SK-N-SH treated with all-trans-retinoic acid at 6 μM for 48 hours (cell line): ENCODE results near the gene LAMA1.

Source experiments
- ATAC-seq: fragments of 200-7000 bp; cut with Tn5 transposase; 3 replicates; pipeline ENCODE4 v1.9.1; 2020; ENCODE audit warnings: mild to moderate bottlenecking, moderate library complexity
- ARNTL ChIP-seq: fragments of 450-650 bp; formaldehyde crosslinking; IDR thresholded peaks from 2 replicates; pipeline ENCODE4 v1.5.0; 2020; ENCODE audit warnings: low read depth, mild to moderate bottlenecking, moderate library complexity, borderline replicate concordance
- BACH2 ChIP-seq: fragments of 250-450 bp; sonication (Bioruptor Pico); IDR thresholded peaks from 2 replicates; pipeline ENCODE4 v1.9.0; 2021; ENCODE audit warnings: mild to moderate bottlenecking, borderline replicate concordance
- CSDC2 ChIP-seq: fragments of 250-450 bp; sonication (Bioruptor Pico); IDR thresholded peaks from 2 replicates; pipeline ENCODE4 v1.5.0; 2020; ENCODE audit warnings: mild to moderate bottlenecking, moderate library complexity
- ESRRG ChIP-seq: fragments of 250-450 bp; sonication (Bioruptor Pico); IDR thresholded peaks from 2 replicates; pipeline ENCODE4 v1.6.1; 2021; ENCODE audit warnings: mild to moderate bottlenecking
- ISL1 ChIP-seq: fragments of 250-450 bp; sonication (Bioruptor Pico); IDR thresholded peaks from 2 replicates; pipeline ENCODE4 v2.1.2; 2022; ENCODE audit warnings: mild to moderate bottlenecking, moderate library complexity
- PATZ1 ChIP-seq: fragments of 250-450 bp; sonication (Bioruptor Pico); IDR thresholded peaks from 2 replicates; pipeline ENCODE4 v1.8.0; 2020; ENCODE audit warnings: mild to moderate bottlenecking, moderate library complexity, borderline replicate concordance
- PPARA ChIP-seq: fragments of 250-450 bp; sonication (Bioruptor Pico); IDR thresholded peaks from 2 replicates; pipeline ENCODE4 v1.5.0; 2020; ENCODE audit warnings: mild to moderate bottlenecking, borderline replicate concordance
- RARB ChIP-seq: fragments of 250-450 bp; sonication (Bioruptor Pico); IDR thresholded peaks from 2 replicates; pipeline ENCODE4 v1.8.0; 2021; ENCODE audit warnings: mild to moderate bottlenecking, moderate library complexity
- SNAI2 ChIP-seq: fragments of 250-450 bp; sonication (Bioruptor Pico); IDR thresholded peaks from 2 replicates; pipeline ENCODE4 v1.5.0; 2020; ENCODE audit warnings: mild to moderate bottlenecking, moderate library complexity
- TCF4 ChIP-seq: fragments of 250-450 bp; sonication (Bioruptor Pico); IDR thresholded peaks from 2 replicates; pipeline ENCODE4 v1.8.0; 2021; ENCODE audit warnings: mild to moderate bottlenecking, moderate library complexity, borderline replicate concordance
- TOX ChIP-seq: fragments of 250-450 bp; sonication (Bioruptor Pico); IDR thresholded peaks from 2 replicates; pipeline ENCODE4 v1.8.0; 2021; ENCODE audit warnings: mild to moderate bottlenecking, moderate library complexity, borderline replicate concordance
- ZC3H10 ChIP-seq: fragments of 250-450 bp; sonication (Bioruptor Pico); IDR thresholded peaks from 2 replicates; pipeline ENCODE4 v1.5.1; 2021; ENCODE audit warnings: mild to moderate bottlenecking, moderate library complexity
- ZFP3 ChIP-seq: fragments of 250-450 bp; sonication (Bioruptor Pico); IDR thresholded peaks from 2 replicates; pipeline ENCODE4 v1.5.0; 2020; ENCODE audit warnings: mild to moderate bottlenecking, moderate library complexity
- ZFP30 ChIP-seq: fragments of 450-650 bp; formaldehyde crosslinking; IDR thresholded peaks from 2 replicates; pipeline ENCODE4 v1.5.0; 2022; ENCODE audit warnings: mild to moderate bottlenecking, moderate library complexity
- ZNF565 ChIP-seq: fragments of 450-650 bp; formaldehyde crosslinking; conservative IDR thresholded peaks from 2 replicates; pipeline ENCODE4 v1.5.0; 2020; ENCODE audit warnings: low read depth, mild to moderate bottlenecking, moderate library complexity
- ZNF70 ChIP-seq: fragments of 450-650 bp; formaldehyde crosslinking; IDR thresholded peaks from 2 replicates; pipeline ENCODE4 v1.5.0; 2020; ENCODE audit warnings: mild to moderate bottlenecking, moderate library complexity
- ZNF8 ChIP-seq: fragments of 450-650 bp; formaldehyde crosslinking; IDR thresholded peaks from 2 replicates; pipeline ENCODE4 v1.5.0; 2020; ENCODE audit warnings: mild to moderate bottlenecking, moderate library complexity
- TF ChIP-seq, protein P1 (sequence below): fragments of 250-450 bp; sonication (Bioruptor Pico); IDR thresholded peaks from 2 replicates; pipeline ENCODE4 v1.5.1; 2021; ENCODE audit warnings: mild to moderate bottlenecking, moderate library complexity
- TF ChIP-seq, protein P2 (sequence below): fragments of 250-450 bp; sonication (Bioruptor Pico); IDR thresholded peaks from 2 replicates; pipeline ENCODE4 v1.8.0; 2021; ENCODE audit warnings: low read depth, mild to moderate bottlenecking, moderate library complexity, borderline replicate concordance
- TF ChIP-seq, protein P3 (sequence below): fragments of 250-450 bp; sonication (Bioruptor Pico); IDR thresholded peaks from 2 replicates; pipeline ENCODE4 v1.5.1; 2020; ENCODE audit warnings: low read depth, mild to moderate bottlenecking, moderate library complexity
- TF ChIP-seq, protein P4 (sequence below): fragments of 250-450 bp; sonication (Bioruptor Pico); IDR thresholded peaks from 2 replicates; pipeline ENCODE4 v1.5.0; 2020; ENCODE audit warnings: mild to moderate bottlenecking, moderate library complexity

The LAMA1 gene

DNA sequence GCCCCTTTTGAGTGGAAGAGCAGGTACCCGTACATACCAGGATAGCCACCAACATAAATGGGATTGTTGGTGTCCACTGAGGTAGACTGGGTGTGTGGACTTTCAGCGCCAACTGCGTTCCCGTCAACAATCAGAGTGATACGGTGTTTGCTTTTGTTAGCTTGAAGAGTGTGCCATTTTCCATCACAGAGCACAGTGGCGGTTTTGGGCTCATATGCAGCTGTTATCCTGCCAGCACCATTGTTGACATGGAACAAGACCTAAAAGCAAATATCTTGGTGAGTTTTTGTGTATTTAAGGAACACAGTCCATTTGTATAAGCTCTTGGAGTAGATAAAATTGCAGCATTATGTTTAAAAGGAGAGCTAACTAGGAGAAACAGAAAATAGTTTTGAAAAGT lies 174.5 kb downstream of the LAMA1 start (continued):
- TF ChIP-seq ZNF70 (CRISPR knock-in tag) (no peak), ZNF8 (no peak), SNAI2 (CRISPR knock-in tag) (no peak), ZC3H10 (no peak), ISL1 (CRISPR knock-in tag) (no peak), BACH2 (no peak), PATZ1 (no peak)
- TF ChIP-seq, protein P1, sequence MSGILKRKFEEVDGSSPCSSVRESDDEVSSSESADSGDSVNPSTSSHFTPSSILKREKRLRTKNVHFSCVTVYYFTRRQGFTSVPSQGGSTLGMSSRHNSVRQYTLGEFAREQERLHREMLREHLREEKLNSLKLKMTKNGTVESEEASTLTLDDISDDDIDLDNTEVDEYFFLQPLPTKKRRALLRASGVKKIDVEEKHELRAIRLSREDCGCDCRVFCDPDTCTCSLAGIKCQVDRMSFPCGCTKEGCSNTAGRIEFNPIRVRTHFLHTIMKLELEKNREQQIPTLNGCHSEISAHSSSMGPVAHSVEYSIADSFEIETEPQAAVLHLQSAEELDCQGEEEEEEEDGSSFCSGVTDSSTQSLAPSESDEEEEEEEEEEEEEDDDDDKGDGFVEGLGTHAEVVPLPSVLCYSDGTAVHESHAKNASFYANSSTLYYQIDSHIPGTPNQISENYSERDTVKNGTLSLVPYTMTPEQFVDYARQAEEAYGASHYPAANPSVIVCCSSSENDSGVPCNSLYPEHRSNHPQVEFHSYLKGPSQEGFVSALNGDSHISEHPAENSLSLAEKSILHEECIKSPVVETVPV = no peak
- TF ChIP-seq, protein P2, sequence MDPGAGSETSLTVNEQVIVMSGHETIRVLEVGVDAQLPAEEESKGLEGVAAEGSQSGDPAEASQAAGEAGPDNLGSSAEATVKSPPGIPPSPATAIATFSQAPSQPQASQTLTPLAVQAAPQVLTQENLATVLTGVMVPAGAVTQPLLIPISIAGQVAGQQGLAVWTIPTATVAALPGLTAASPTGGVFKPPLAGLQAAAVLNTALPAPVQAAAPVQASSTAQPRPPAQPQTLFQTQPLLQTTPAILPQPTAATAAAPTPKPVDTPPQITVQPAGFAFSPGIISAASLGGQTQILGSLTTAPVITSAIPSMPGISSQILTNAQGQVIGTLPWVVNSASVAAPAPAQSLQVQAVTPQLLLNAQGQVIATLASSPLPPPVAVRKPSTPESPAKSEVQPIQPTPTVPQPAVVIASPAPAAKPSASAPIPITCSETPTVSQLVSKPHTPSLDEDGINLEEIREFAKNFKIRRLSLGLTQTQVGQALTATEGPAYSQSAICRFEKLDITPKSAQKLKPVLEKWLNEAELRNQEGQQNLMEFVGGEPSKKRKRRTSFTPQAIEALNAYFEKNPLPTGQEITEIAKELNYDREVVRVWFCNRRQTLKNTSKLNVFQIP (CRISPR knock-in tag) = no peak

GRCh38 chr18:6942742-6943141 lies 174.9 kb downstream of the LAMA1 start:
- no peak for ATAC-seq
- no peak for TF ChIP-seq ZFP3 (CRISPR knock-in tag)
- no peak for TF ChIP-seq ZC3H10
- TF ChIP-seq, protein P2 (CRISPR knock-in tag) = no peak
- TF ChIP-seq, protein P1 = no peak
- TF ChIP-seq ZFP30 (CRISPR knock-in tag) = no peak
- TF ChIP-seq ZNF565 (CRISPR knock-in tag) = no peak
- TF ChIP-seq PPARA (CRISPR knock-in tag) = no peak
- TF ChIP-seq TOX = no peak
- TF ChIP-seq, protein P3, sequence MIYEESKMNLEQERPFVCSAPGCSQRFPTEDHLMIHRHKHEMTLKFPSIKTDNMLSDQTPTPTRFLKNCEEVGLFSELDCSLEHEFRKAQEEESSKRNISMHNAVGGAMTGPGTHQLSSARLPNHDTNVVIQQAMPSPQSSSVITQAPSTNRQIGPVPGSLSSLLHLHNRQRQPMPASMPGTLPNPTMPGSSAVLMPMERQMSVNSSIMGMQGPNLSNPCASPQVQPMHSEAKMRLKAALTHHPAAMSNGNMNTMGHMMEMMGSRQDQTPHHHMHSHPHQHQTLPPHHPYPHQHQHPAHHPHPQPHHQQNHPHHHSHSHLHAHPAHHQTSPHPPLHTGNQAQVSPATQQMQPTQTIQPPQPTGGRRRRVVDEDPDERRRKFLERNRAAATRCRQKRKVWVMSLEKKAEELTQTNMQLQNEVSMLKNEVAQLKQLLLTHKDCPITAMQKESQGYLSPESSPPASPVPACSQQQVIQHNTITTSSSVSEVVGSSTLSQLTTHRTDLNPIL (CRISPR knock-in tag) = no peak
- TF ChIP-seq ARNTL (CRISPR knock-in tag) = no peak
- no peak for TF ChIP-seq CSDC2
- TF ChIP-seq ESRRG (CRISPR knock-in tag) = no peak

DNA sequence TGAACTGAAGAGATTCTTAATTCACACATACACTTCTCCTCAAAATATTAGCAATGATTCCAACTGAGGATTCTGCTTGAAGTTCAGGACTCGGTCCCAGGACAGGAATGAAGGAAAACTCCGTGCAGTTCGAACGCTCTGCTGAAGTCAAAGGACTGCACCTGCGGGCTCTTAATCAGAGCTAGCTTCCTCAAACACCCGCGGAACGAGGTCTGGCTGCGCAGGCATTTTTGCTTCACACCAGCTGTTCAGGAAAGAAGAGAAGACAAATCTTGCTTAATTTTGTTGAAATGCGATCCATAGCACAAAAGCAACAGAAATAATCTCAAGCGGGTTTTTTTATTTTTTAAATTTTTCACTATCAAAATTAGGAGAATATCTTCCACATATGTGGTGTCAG lies 175.6 kb downstream of the LAMA1 start:
- no peak for ATAC-seq
- TF ChIP-seq, protein P2 (CRISPR knock-in tag) = no peak
- TF ChIP-seq TCF4 (CRISPR knock-in tag) = no peak
- no peak for TF ChIP-seq ESRRG (CRISPR knock-in tag)
- TF ChIP-seq, protein P3 (CRISPR knock-in tag) = no peak
- TF ChIP-seq ZFP3 (CRISPR knock-in tag) = no peak
- TF ChIP-seq ZNF565 (CRISPR knock-in tag) = no peak
- no peak for TF ChIP-seq BACH2
- TF ChIP-seq ARNTL (CRISPR knock-in tag) = no peak
- TF ChIP-seq, protein P4, sequence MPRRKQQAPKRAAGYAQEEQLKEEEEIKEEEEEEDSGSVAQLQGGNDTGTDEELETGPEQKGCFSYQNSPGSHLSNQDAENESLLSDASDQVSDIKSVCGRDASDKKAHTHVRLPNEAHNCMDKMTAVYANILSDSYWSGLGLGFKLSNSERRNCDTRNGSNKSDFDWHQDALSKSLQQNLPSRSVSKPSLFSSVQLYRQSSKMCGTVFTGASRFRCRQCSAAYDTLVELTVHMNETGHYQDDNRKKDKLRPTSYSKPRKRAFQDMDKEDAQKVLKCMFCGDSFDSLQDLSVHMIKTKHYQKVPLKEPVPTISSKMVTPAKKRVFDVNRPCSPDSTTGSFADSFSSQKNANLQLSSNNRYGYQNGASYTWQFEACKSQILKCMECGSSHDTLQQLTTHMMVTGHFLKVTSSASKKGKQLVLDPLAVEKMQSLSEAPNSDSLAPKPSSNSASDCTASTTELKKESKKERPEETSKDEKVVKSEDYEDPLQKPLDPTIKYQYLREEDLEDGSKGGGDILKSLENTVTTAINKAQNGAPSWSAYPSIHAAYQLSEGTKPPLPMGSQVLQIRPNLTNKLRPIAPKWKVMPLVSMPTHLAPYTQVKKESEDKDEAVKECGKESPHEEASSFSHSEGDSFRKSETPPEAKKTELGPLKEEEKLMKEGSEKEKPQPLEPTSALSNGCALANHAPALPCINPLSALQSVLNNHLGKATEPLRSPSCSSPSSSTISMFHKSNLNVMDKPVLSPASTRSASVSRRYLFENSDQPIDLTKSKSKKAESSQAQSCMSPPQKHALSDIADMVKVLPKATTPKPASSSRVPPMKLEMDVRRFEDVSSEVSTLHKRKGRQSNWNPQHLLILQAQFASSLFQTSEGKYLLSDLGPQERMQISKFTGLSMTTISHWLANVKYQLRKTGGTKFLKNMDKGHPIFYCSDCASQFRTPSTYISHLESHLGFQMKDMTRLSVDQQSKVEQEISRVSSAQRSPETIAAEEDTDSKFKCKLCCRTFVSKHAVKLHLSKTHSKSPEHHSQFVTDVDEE (CRISPR knock-in tag) = no peak
- no peak for TF ChIP-seq RARB (CRISPR knock-in tag)
- no peak for TF ChIP-seq CSDC2
- no peak for TF ChIP-seq SNAI2 (CRISPR knock-in tag)
- no peak for TF ChIP-seq TOX
- no peak for TF ChIP-seq ZNF70 (CRISPR knock-in tag)
- no peak for TF ChIP-seq PPARA (CRISPR knock-in tag)
- no peak for TF ChIP-seq ZNF8
